Measurements from ENCODE around the gene ALOX12B.
A peak's percentile ranks its signal among the peaks of the same experiment; 100 is the strongest.

The ALOX12B gene

DNA sequence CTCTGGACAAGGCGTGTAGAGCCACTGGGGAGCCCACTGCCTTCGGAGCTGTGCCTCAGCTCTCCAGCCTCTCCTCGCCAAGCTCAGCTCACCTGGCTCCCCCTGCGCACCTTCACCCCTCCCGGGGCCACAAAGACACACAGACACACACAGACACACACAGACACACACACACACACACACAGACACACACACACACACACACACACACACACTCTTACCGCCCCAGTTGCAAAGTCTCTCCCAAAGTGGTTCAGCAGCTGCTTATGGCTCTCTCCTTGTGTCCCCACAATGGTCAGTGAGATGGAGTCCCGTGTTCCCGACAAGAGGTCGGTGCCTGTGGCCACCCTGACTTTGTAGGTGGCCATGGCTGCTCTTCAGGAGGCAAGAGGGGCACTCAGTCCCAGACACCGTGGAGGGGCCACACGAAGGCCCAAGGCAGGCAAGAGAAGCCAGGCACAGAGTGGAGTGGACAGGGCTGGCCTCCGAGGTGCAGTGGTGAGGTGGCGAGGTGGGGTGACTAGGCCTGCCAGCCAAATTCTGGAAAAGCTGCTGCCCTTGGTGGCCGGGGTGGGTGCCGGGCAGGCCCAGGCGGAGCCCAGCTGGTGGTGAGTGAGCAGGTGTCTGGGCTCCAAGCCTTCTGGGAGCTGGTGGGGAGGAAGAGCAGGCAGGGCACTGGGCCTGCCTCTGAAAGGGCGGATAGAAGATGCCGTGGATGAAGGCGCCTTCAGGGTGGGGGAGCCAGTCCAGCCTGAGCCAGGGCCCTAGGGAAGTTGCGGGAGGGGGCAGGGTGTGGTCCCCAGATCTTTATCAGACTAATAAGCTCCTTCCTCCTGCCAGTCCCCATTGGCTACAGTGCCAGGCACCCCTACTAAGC, at the start of gene ALOX12B:
Gene ALOX12B (minus strand): TSS at position 642 of the 877 bp plus-strand sequence. CDS start 274 bp downstream, at position 368.
- DNase-seq (ENCODE audit: low read depth): no peak

DNA sequence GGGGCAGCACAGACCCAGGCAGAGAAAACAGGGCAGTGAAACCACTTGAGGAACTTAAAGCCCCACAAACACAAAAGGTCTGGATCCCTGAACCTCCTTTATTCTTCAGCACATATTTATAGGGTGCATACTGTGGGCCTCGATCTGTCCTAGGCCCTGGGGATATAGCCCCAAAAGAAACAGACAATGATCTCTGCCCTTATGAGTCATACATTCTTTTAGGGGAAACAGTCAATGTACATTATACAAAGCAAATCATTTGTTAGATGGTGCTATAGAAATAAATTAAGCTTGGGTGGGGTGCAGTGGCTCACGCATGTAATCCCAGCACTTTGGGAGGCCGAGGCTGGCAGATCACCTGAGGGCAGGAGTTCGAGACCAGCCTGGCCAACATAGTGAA, 46.4 kb upstream of the ALOX12B start:
- no peak for DNase-seq (ENCODE audit: low read depth)

DNA sequence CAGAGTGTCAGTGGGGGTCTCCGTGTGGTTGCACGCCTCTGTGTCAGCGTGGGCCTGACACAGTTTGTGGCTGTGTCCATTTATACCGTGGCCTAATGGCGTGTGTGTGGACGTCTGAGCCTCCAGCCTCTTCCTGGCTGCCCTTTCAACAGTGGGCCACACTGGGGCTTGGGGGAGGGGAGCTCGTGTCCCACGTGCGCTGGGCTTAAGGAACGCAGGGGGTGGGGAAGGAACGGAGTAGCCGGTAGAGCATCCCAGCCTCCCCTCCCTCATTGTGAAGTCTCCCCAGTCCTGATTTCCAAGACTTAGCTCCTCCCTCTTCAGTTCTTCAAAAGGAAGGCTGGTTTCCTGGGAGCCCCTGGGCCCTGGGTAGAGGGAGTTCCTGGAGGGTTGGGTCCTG, 45.9 kb upstream of the ALOX12B start:
- DNase-seq (ENCODE audit: low read depth): no peak

DNA sequence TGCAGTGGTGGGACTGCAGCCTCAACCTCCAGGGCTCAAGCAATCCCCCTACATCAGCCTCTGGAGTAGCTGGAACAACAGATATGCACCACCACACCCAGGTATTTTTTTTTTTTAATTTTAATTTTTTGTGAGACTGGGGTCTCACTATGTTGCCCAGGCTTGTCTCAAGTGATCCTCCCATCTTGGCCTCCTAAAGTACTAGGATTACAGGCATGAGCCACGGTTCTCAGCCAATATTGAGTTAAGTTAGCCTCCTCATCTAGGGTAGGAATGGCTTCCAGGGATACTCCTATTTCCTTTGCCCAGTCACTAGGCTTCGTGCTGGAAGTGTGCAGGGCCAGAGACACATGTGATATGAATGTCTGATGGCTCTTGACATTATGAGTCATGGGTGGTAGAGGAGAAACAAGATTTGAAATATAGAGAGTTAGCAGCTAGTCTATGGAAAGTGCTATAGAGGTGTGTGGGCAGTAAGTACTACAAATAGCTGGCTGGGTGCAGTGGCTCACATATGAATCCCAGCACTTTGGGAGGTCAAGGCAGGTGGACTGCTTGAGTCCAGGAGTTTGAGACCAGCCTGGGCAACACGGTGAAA, 44.4 kb upstream of the ALOX12B start:
- DNase-seq (ENCODE audit: low read depth): no peak

DNA sequence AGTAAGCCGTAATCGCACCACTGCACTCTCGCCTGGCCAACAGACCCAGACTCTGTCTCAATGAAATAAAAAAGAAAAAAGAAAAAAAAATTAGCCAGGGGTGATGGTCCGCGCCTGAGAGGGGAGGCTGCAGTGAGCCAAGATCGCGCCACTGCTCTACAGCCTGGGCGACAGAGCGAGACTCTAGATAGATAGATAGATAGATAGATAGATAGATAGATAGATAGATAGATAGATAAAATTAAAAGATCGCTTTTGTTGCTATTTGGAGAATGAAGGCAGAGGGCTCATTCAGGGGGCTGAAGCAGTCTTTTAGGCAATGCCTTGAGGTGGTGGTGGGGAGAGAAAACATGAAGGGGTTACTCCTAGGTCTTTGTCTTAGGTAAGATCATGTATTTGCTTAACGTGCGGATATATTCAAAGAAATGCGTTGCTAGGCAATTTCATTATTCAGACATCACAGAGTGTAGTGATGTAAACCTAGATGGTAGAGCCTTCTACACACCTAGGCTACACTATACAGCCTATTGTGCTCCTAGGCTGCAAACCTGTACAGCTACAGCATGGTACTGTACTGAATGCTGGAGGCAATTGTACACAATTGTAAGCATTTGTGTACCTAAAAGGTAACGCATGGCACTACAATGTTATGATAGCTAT, 40.7 kb upstream of the ALOX12B start:
- no peak for DNase-seq (ENCODE audit: low read depth)

DNA sequence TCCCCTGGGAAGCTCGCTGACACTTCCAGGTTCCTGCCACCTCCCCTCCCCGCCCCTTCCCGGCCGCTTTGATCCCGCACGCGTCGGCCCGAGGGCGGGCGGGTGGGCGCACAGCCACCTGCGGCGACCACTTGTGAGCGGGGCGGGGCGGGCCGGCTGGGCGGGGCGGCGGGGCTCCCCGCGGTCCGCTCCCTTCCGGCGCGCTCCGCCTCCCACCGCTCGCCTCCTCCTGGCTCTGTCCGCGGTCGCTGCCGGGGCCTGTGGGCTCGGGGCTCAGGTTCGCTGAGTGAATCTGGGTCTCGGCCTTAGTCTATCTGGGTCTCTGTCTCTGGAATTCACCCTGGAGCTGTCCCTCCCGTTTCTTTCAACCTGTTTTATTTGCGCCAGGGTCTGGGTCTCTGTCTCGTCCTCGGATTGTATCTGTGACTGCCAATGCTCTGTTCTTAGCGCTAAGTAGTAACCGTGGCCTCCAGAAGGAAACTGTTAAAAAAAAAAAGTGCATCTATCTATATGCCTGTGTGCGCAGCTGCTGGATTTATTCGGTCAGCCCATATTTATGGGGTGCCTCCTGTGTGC, 39.1 kb upstream of the ALOX12B start:
- DNase-seq (ENCODE audit: low read depth): no peak

DNA sequence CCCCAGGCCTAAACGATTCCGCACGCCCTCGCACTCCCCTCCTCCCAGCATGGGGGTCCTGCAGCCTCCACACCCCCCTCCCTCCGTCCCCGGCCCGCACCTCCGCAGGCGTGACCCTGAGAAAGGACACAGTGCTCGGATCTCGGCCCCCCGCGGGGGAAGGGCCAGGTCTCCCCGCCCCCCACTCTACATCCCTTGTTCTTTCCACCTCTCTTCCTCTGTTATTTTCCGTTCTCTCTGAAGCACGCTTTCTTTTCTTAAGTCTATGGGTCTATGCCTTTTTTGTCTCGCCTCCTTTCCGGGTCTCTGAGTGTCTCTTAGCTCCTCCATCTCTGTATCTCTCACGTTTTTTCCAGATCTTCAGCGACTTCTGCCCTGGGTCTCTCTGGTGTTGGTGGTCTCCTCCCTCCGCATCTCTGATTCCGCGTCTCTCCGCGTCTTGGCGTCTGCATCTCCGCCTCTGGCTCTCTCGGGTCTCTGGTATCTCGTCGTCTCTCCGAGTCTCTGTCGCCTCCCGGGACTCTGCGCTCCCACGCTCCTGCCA, 38.5 kb upstream of the ALOX12B start:
- no peak for DNase-seq (ENCODE audit: low read depth)

DNA sequence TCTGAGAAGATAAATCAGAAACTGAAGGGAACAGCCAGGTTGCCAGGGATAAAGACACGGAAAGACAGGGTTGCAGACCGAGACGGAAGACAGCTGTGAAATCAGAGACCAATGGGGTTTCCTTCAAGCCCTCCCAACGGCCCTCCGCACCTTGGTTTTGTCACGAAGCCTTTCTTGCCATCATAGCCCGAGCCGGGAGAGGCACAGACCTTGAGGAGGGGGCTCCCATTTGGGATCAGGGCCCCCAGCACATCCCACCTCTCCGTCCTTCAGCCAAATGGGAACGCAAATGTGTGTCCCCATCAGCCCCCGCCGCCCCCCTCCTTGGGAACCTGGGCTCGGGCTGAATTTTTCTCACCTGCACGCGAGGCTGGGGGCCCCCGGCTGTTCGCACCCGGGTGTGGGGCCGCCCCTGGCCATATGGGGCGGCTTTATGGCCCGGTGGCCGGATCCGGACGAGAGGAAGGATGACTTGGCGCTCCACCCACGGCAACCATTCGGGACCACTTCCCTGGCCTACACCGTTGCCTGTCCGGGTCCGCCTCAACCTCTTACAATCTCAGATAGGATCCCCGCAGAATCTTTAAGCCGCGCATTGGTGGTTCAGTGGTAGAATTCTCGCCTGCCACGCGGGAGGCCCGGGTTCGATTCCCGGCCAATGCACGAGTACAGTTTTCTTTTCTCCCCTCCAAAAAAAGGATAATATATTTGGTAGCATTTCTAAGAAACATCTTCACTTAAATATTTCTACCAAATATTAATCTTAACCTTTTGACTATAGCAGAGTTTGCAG, 37.8 kb upstream of the ALOX12B start:
- peak; percentile 84 for DNase-seq (ENCODE audit: low read depth)

DNA sequence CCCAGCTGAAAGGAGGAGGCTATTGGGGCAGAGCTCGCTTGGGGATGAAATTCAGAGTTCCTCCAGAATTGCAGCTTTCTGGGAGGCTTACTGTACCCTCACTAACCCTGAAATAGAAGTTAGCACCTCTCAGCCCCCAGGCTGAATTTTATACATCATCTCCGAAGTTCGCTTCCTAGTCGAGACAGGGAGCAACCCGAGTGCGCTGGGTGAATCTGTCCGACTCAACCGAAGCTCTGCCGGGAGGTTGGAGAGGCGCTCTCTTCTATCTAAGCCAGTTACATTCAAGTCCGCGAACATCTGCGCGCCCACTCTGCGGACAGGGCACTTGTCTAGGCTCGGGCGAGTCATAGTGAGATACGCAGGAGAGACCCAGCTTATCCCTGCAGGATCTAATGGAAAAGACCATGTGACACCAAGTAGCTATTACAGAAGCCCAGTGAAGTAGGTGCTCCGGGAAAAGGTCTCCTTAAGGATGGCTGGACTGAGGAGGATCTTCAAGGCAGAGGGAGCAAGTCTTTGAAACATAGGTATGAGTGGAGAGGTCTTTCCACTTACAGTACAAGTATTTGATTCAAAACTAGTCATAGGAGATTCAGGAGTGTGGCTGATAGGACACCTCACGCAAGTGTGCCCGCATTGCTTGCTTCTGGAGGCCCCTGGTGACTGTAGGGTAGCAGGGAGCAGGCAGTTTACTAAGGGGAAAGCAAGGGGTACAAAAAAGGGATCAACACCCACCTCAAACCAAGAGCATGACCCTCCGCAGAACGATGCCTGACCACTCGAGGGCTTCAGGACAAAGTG, 37.0 kb upstream of the ALOX12B start:
- DNase-seq (ENCODE audit: low read depth): no peak

DNA sequence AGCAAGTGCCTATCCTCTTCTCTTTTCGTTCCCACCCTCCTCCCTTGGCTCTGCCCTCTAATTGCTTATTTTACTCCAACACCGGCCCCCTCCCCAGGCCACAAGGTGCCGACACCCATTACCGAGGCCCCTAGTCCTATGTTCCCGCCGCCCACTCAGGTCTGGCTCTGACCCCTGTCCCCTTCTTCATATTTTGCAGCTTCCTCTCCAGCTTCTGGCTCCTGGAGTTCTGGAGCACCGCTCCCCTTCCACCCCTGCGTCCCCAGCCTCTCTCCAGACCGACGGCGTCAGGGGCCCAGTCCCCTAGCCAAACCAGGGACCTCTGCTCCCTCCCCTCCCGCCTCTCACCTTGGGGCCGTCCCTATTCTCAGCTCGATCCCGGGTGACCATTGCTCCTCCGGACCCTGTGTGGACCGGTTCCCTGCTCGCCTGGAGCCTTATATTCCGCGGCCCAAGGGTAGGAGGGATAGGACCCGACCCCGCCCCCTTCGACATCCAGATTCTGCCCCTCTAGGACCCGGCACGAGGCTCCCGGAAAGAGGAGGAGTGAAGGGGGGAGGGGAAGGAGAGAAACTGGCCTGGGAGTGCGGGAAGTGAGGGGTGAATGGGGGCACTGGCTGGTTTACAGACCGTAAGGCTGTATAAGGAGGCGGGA, 36.3 kb upstream of the ALOX12B start, which contains the start of gene HES7:
Gene HES7 (minus strand): TSS at position 412 of the 655 bp plus-strand sequence. CDS start 22 bp downstream, at position 390.
- DNase-seq (ENCODE audit: low read depth): no peak

DNA sequence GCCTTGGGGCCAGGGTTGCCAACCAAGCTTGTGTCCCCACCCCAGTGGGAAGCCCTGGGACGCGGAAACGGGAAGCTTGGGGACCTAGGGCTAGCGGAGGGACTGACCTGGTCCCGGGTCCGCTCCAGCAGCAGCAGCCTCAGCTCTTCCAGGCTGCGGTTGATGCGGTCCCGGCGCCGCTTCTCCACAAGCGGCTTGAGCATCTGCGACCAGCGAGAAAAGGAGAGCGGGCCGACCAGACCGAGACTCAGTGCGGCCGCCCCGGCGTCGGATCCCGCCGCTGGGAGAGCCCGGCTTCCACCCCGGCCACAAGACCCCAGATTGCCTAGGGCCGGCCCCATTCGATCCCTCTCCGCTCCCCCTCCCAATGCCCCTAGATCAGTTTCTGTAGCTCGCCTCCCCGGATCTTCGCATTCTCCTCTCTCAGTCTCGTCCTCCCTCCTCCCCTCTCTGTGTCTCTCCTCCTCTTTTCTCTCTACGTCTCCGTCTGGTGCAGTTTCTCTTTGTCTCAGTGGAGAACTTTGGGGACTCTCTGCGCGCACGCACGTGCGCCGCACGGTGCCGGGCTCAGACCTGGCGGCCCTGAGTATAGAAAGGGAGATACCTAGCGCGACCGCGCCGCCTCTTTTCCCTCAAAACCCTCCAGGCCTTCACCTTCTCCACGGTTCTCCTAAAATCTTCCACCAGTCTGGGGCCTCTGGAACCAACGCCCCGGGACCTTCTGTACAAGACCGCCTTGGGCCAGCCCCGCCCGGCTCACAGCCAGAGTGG, 35.6 kb upstream of the ALOX12B start:
- peak; percentile 50 for DNase-seq (ENCODE audit: low read depth)

DNA sequence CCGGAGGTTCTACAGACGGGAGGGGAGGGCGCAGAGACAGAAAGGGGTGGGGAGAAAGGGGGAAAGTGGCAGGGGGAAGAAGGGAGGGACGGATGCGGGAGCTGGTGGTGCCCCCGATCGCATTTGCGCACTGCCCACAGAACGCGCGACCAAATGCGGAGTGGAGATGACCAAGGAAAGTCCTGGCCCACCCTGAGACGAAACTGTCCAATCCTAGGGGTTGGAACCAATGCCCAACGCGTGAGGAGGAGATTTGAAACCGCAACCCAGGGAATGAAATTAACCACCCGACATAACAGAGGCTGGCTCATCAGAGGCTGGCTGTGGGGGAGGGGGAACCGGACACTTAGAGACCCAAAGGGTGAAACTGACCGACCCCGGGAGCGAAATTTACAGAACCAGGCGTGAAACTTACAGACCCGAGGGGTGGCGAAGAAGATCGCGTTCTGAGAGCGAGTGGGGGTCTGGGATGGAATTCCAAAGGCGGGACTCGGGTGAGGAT, 35.0 kb upstream of the ALOX12B start:
- DNase-seq (ENCODE audit: low read depth): no peak

DNA sequence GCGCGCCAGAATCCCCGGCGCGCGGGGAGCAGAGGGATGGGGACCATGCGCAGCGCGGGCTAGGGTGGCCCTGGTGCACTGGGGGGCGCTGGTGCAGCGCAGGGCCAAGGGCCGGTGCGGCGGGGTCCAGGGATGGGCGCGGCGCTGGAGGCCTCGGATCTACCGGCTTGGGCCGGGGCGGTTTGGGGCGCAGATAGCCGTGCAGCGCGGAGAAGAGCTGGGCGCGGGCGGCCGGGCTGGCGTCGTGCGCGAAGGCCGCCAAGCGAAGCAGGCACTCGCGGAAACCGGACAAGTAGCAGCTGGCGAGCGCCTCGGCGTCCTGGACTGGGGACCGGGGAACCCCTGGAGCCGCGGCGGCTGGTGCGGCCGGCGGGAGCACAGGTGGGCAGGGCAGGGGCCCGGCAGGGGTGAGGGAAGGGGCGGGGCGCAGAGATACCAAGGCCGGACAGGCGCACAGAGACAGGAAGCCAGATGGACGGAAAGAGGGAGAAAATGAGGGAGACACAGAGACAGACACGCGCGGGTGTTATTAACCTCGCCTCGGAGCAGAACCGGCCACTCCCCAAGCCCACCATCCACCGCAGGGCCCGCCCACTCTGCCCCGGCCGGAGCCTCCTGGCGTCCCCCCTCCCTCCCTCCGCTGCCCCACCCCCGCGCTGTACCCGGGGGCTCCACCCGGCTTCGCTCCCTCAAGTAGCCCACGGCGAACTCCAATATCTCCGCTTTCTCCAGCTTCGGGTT, 34.3 kb upstream of the ALOX12B start:
- DNase-seq (ENCODE audit: low read depth): peak; percentile 72

DNA sequence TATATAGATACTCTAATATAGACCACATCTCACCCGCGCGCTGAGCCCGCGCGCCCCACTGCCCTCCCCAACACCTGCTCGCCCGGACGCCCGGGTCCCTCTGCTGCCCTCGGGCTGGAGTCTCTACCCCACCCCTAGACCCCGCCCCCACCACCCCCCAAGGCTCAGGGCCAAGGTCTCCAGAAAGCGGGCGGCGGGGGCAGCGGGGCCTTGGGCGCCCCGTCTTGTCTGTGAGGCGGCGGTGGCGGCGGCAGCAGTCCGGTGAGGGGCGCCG, 33.8 kb upstream of the ALOX12B start:
- no peak for DNase-seq (ENCODE audit: low read depth)

DNA sequence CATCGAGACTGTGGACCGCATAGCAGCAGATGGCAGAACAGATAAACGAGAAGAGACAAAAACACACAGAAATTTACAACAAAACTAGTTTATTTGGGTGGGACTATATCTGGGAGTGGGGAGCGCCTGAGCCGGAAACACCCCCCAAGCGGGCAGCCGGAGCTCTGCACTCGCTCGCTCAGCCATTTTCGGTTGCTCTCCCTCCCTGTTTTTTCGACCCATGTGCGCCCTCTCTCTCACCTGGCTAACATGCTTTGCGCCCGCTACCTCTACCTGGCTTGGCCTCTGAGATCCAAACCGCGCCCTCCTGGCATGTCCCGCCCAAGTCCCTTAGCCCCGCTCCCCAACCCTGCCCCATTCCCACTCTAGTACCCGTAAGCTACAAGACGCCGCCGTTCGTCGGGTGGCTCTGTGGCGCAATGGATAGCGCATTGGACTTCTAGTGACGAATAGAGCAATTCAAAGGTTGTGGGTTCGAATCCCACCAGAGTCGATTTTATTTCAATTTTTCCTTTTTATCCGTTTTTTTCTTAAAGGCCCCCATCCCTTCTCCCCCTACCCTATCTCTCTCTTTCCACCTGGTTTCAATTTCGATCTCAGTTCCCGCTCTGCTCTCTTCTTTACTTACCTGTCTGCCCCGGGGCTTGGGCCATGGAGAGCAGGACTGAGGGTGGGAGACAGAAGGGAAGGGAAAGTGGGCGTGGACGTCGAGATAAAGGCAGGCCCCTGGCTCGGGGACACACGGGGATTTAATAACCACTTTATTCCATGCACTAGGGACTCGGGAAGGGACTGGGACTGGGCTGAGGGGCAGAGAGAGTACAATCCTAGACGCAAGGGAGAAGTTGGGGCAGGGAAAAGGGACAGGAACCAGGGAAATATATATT, 33.2 kb upstream of the ALOX12B start:
- DNase-seq (ENCODE audit: low read depth): peak; percentile 81

DNA sequence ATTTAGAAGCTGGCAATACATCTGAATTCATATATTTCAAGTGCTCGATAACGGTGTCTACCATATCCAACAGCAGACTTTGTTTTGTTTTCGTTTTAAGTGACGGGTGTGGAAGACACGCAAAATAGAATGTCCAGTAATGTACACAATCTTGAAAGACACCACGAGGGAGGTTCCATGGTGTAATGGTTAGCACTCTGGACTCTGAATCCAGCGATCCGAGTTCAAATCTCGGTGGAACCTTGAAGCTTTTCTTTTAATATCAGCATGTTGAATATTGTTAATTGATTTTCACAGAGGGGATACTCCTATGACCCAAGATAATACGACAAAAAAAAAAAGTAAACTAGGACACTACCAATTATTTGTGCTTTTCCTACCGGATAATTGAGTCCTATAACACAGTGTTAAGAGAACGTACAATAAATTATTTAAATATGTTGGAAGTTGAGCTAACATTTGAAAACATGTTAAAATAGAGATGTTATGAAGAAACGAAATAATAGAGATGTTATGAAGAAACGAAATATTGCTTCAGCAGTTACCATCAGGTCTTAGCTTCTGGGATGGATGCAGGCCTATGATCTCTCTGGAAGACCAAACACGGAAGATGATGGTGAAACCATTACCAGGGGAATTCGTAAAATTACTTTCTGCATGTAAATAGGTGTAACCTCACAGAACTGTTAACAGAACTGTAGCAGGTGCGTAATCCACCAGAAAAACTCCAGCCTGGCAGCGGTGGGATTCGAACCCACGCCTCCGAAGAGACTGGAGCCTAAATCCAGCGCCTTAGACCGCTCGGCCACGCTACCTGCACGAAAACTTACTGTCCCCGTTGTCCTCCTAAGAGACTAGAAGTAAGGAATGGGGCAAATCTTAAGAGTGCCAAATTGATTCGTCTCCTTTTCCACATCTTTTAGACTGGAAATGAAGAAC, 32.3 kb upstream of the ALOX12B start:
- DNase-seq (ENCODE audit: low read depth): peak; percentile 86
